ENCODE measurements around the gene LUC7L3.

- TF ChIP-seq, protein P1, sequence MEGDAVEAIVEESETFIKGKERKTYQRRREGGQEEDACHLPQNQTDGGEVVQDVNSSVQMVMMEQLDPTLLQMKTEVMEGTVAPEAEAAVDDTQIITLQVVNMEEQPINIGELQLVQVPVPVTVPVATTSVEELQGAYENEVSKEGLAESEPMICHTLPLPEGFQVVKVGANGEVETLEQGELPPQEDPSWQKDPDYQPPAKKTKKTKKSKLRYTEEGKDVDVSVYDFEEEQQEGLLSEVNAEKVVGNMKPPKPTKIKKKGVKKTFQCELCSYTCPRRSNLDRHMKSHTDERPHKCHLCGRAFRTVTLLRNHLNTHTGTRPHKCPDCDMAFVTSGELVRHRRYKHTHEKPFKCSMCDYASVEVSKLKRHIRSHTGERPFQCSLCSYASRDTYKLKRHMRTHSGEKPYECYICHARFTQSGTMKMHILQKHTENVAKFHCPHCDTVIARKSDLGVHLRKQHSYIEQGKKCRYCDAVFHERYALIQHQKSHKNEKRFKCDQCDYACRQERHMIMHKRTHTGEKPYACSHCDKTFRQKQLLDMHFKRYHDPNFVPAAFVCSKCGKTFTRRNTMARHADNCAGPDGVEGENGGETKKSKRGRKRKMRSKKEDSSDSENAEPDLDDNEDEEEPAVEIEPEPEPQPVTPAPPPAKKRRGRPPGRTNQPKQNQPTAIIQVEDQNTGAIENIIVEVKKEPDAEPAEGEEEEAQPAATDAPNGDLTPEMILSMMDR (IDR thresholded peaks at IDR 0.05), result no peak
- TF ChIP-seq POLR2AphosphoS5 (IDR thresholded peaks at IDR 0.05), result no peak
- no peak for TF ChIP-seq POLR2A (IDR thresholded peaks at IDR 0.05)
Observed at GRCh38 chr17:50778988-50779387, 59.6 kb downstream of the LUC7L3 start.
